Calu3 (cell line): ENCODE measurements around the gene SEC14L5. TPM values are rescaled to one million over a fixed set of nuclear protein-coding genes. Genes with fewer than 3 reads are reported as not detected.

Experiments used
- BruUV-seq: library from RNA; stranded (reverse); fragments of 400-500 nt; replicated peaks from 2 replicates; lab custom pipeline; 2021; lab: Mats Ljungman, UMichigan
- CTCF ChIA-PET: fragments of 300-600 bp; sonication (Branson Sonifier 250); formaldehyde crosslinking; loops from one replicate; lab custom pipeline; 2022; ENCODE audit warnings: antibody characterized with exemption; lab: Charles Lee
- DNase-seq: peaks from one replicate; pipeline ENCODE4 v3.0.0; 2022
- H3K27ac Mint-ChIP-seq: one replicate; pipeline ENCODE4 v1.8.0; 2022; ENCODE audit warnings: mixed read lengths; ENCODE audit not compliant: unreplicated experiment
- H3K27me3 Mint-ChIP-seq: one replicate; pipeline ENCODE4 v1.8.0; 2022; ENCODE audit warnings: mixed read lengths; ENCODE audit not compliant: unreplicated experiment
- H3K36me3 Mint-ChIP-seq: one replicate; pipeline ENCODE4 v1.8.0; 2022; ENCODE audit warnings: mild to moderate bottlenecking, moderate library complexity, mixed read lengths; ENCODE audit not compliant: insufficient read depth, unreplicated experiment
- H3K4me1 Mint-ChIP-seq: one replicate; pipeline ENCODE4 v1.8.0; 2022; ENCODE audit warnings: mild to moderate bottlenecking, low read depth, mixed read lengths; ENCODE audit not compliant: unreplicated experiment
- H3K4me3 Mint-ChIP-seq: one replicate; pipeline ENCODE4 v1.8.0; 2022; ENCODE audit warnings: mild to moderate bottlenecking, low read depth, moderate library complexity, mixed read lengths; ENCODE audit not compliant: unreplicated experiment
- H3K9me3 Mint-ChIP-seq: one replicate; pipeline ENCODE4 v1.8.0; 2022; ENCODE audit warnings: low read depth, mixed read lengths; ENCODE audit not compliant: unreplicated experiment
- intact Hi-C: fragments of 100-400 bp; cut with micrococcal nuclease; formaldehyde crosslinking; loops from one replicate; pipeline ENCODE4 v1.10.0; 2022; ENCODE audit not compliant: unreplicated experiment
- total RNA-seq: library from RNA; stranded (reverse); gene quantifications from 2 replicates; pipeline ENCODE4 v1.2.3, GENCODE V29; 2022
- TF ChIP-seq, protein P1 (sequence below): fragments of 200-600 bp; IDR thresholded peaks from one replicate; pipeline ENCODE4 v1.8.0; 2022; ENCODE audit warnings: antibody characterized with exemption; ENCODE audit not compliant: unreplicated experiment

SEC14L5 gene
- total RNA-seq, 1 experiment from 2014 or later = 0.52 TPM

GRCh38 chr16:5005916-5006315 is 47.8 kb downstream of the SEC14L5 start:
- H3K27me3 Mint-ChIP-seq = peaks cover 59% of the 10 kb centered on the region
- TF ChIP-seq, protein P1, sequence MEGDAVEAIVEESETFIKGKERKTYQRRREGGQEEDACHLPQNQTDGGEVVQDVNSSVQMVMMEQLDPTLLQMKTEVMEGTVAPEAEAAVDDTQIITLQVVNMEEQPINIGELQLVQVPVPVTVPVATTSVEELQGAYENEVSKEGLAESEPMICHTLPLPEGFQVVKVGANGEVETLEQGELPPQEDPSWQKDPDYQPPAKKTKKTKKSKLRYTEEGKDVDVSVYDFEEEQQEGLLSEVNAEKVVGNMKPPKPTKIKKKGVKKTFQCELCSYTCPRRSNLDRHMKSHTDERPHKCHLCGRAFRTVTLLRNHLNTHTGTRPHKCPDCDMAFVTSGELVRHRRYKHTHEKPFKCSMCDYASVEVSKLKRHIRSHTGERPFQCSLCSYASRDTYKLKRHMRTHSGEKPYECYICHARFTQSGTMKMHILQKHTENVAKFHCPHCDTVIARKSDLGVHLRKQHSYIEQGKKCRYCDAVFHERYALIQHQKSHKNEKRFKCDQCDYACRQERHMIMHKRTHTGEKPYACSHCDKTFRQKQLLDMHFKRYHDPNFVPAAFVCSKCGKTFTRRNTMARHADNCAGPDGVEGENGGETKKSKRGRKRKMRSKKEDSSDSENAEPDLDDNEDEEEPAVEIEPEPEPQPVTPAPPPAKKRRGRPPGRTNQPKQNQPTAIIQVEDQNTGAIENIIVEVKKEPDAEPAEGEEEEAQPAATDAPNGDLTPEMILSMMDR = no peak
- CTCF ChIA-PET = no interaction called here
- H3K27ac Mint-ChIP-seq = no peak overlapping the region
- DNase-seq = no peak
- no peaks in the 10 kb centered on the region for H3K9me3 Mint-ChIP-seq
- H3K4me3 Mint-ChIP-seq = no peak overlapping the region
- BruUV-seq = no TSS peak
- H3K36me3 Mint-ChIP-seq = no peaks in the 10 kb centered on the region
- intact Hi-C loops = no loop called here
- no peaks in the 10 kb centered on the region for H3K4me1 Mint-ChIP-seq

GRCh38 chr16:5006348-5007193 is 48.4 kb downstream of the SEC14L5 start:
- CTCF ChIA-PET = no interaction called here
- Mint-ChIP-seq H3K4me3 (no peak overlapping the region), H3K36me3 (no peaks in the 10 kb centered on the region), H3K9me3 (no peaks in the 10 kb centered on the region), H3K4me1 (no peaks in the 10 kb centered on the region), H3K27me3 (peaks cover 65% of the 10 kb centered on the region), H3K27ac (no peak overlapping the region)
- no TSS peak for BruUV-seq
- TF ChIP-seq, protein P1 = no peak
- no peak for DNase-seq
- intact Hi-C loops = no loop called here

- CTCF ChIA-PET = no interaction called here
- Mint-ChIP-seq H3K36me3 (no peaks in the 10 kb centered on the region), H3K27ac (no peak overlapping the region), H3K27me3 (peaks cover 65% of the 10 kb centered on the region), H3K9me3 (no peaks in the 10 kb centered on the region), H3K4me1 (no peaks in the 10 kb centered on the region), H3K4me3 (no peak overlapping the region)
- no TSS peak for BruUV-seq
- intact Hi-C loops = no loop called here
- DNase-seq = no peak
- TF ChIP-seq, protein P1 = no peak
These were observed 49.1 kb downstream of the SEC14L5 start for GRCh38 chr16:5007256-5007655.

- intact Hi-C loops = no loop called here
- no peaks in the 10 kb centered on the region for H3K4me1 Mint-ChIP-seq
- no peak for DNase-seq
- H3K4me3 Mint-ChIP-seq = no peak overlapping the region
- no peaks in the 10 kb centered on the region for H3K36me3 Mint-ChIP-seq
- H3K27ac Mint-ChIP-seq = no peak overlapping the region
- CTCF ChIA-PET = no interaction called here
- TF ChIP-seq, protein P1 = no peak
- H3K27me3 Mint-ChIP-seq = peaks cover 61% of the 10 kb centered on the region
- H3K9me3 Mint-ChIP-seq = no peaks in the 10 kb centered on the region
- BruUV-seq = no TSS peak
These were observed 50.2 kb downstream of the SEC14L5 start for GRCh38 chr16:5008311-5008731.
